Natural killer cell (primary cell): ENCODE data around the gene CIAPIN1. TPM values are rescaled to one million over a fixed set of nuclear protein-coding genes. Genes with fewer than 3 reads are reported as not detected.

Experiments
- ATAC-seq, 3 donors: fragments of 150-1000 bp in 2 of 3; fragments of 200-7000 bp in 1 of 3; cut with Tn5 transposase; 1 replicate in 1 of 3; 2 replicates in 2 of 3; pipeline ENCODE4 v1.10.0; 2021; ENCODE audit warnings: mild to moderate bottlenecking in 2 of 3, moderate library complexity in 2 of 3
- DNase-seq, 2 donors: peaks; one replicate each; pipeline versions ENCODE4 v3.0.0 to v3.0.0-alpha.2; 2013 to 2021; ENCODE audit warnings: mixed read lengths in 1 of 2
- H3K27ac ChIP-seq: one replicate; pipeline ENCODE4 v1.5.1; 2013; ENCODE audit warnings: mild to moderate bottlenecking, low read length
- H3K27me3 ChIP-seq: one replicate; pipeline ENCODE4 v1.6.1; 2013; ENCODE audit warnings: low read length; ENCODE audit not compliant: control insufficient read depth, insufficient read depth
- H3K36me3 ChIP-seq: one replicate; pipeline ENCODE4 v1.6.1; 2013; ENCODE audit warnings: low read length; ENCODE audit not compliant: control insufficient read depth, insufficient read depth
- H3K4me1 ChIP-seq: one replicate; pipeline ENCODE4 v1.6.1; 2013; ENCODE audit warnings: low read length; ENCODE audit not compliant: control insufficient read depth, insufficient read depth
- H3K4me3 ChIP-seq: one replicate; pipeline ENCODE4 v1.5.1; 2013; ENCODE audit warnings: low read length
- H3K9me3 ChIP-seq: one replicate; pipeline ENCODE4 v1.6.1; 2013; ENCODE audit warnings: low read length; ENCODE audit not compliant: control insufficient read depth, insufficient read depth
- H3K27ac Mint-ChIP-seq, 2 donors: one replicate each; pipeline ENCODE4 v1.8.0; 2022; ENCODE audit warnings: mild to moderate bottlenecking in 2 of 2, mixed read lengths in 2 of 2, moderate library complexity in 1 of 2
- H3K27me3 Mint-ChIP-seq, 2 donors: one replicate each; pipeline ENCODE4 v1.8.0; 2022; ENCODE audit warnings: low read depth in 2 of 2, mixed read lengths in 2 of 2
- H3K36me3 Mint-ChIP-seq: one replicate; pipeline ENCODE4 v1.8.0; 2022; ENCODE audit warnings: mixed read lengths
- H3K4me1 Mint-ChIP-seq, 2 donors: one replicate each; pipeline ENCODE4 v1.8.0; 2022; ENCODE audit warnings: mixed read lengths in 2 of 2
- H3K4me3 Mint-ChIP-seq: one replicate; pipeline ENCODE4 v1.8.0; 2022; ENCODE audit warnings: mild to moderate bottlenecking, moderate library complexity, mixed read lengths
- H3K9me3 Mint-ChIP-seq, 2 donors: one replicate each; pipeline ENCODE4 v1.8.0; 2022; ENCODE audit warnings: mixed read lengths in 2 of 2
- WGBS: methylation state at CpG from one replicate; pipeline ENCODE4 v1.1.7; 2013; ENCODE audit warnings: missing lambda C conversion rate; ENCODE audit not compliant: insufficient coverage; 5-methylcytosine and 5-hydroxymethylcytosine counted together
- intact Hi-C: fragments of 100-400 bp; cut with micrococcal nuclease; formaldehyde crosslinking; loops from one replicate; pipeline ENCODE4 v1.14.2; 2022
- total RNA-seq, 4 donors: library from RNA; stranded (reverse); fragments of 120-200 nt in 1 of 4; gene quantifications; one replicate each; pipeline versions ENCODE4 v1.2.3 to v1.2.4, GENCODE V29; 2013 to 2022
- TF ChIP-seq, protein P1 (sequence below): fragments of 200-600 bp; IDR thresholded peaks from one replicate; pipeline ENCODE4 v1.8.0; 2022; ENCODE audit warnings: antibody characterized with exemption

CIAPIN1 gene
- total RNA-seq, 3 donors from 2014 or later (not counting 1 experiment from before 2014, with no cell fraction given), result 41.1 to 48.8 (median 42.9) TPM

- Histone ChIP-seq H3K36me3 (no peaks in the 10 kb centered on the region), H3K4me1 (peaks cover 25% of the 10 kb centered on the region), H3K27me3 (no peaks in the 10 kb centered on the region), H3K27ac (no peak overlapping the region), H3K9me3 (no peaks in the 10 kb centered on the region), H3K4me3 (no peak overlapping the region)
- Mint-ChIP-seq H3K27me3 (peaks cover 0 to 7% of the 10 kb centered on the region in 2 donors), H3K27ac (peak overlapping the region in 1 of 2 donors; percentile 42), H3K9me3 (no peaks in the 10 kb centered on the region), H3K4me1 (peaks cover 11 to 18% of the 10 kb centered on the region in 2 donors), H3K36me3 (no peaks in the 10 kb centered on the region), H3K4me3 (no peak overlapping the region)
- TF ChIP-seq, protein P1, sequence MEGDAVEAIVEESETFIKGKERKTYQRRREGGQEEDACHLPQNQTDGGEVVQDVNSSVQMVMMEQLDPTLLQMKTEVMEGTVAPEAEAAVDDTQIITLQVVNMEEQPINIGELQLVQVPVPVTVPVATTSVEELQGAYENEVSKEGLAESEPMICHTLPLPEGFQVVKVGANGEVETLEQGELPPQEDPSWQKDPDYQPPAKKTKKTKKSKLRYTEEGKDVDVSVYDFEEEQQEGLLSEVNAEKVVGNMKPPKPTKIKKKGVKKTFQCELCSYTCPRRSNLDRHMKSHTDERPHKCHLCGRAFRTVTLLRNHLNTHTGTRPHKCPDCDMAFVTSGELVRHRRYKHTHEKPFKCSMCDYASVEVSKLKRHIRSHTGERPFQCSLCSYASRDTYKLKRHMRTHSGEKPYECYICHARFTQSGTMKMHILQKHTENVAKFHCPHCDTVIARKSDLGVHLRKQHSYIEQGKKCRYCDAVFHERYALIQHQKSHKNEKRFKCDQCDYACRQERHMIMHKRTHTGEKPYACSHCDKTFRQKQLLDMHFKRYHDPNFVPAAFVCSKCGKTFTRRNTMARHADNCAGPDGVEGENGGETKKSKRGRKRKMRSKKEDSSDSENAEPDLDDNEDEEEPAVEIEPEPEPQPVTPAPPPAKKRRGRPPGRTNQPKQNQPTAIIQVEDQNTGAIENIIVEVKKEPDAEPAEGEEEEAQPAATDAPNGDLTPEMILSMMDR, result no peak
- no peak for ATAC-seq
- no peak for DNase-seq
- WGBS, result 91% methylated on average over 9 of the region's 9 CpGs
- intact Hi-C loops, result no loop called here
Measured at GRCh38 chr16:57412584-57412983, 34.6 kb downstream of the CIAPIN1 start.

DNA sequence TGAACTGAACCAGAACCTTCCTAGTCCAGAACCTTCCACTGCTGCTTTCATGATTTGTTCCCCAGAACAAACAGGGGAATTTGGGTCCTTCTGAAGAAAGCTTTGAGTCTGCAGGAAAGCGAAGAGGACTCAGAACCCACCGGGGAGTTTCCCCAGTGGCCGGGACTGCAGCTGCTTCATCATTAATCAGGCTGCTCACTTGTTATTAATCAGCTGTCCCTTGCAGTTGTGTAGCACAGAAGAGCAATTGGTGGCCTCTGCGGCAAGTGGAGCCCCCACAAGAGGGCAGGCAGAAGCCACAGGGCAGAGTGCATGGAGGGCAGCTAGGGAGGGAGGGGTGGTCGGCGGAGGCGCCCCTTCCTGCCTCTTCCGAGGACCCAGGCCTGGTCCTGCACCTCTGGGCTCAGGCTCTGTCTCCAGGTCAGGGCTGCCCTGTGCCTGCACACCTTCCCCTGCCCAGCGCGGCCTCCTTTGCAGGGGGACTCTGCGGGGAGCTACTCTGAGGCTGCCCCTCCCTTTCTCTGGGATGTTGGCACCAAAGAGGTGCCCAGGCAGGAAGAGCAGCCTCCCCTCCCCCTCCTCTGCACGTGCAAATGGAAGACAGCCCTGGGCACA is 35.7 kb downstream of the CIAPIN1 start:
- ATAC-seq (no peak), DNase-seq (no peak)
- TF ChIP-seq, protein P1, result no peak
- Histone ChIP-seq H3K4me1 (peaks cover 18% of the 10 kb centered on the region), H3K9me3 (no peaks in the 10 kb centered on the region), H3K27ac (no peak overlapping the region), H3K4me3 (no peak overlapping the region), H3K27me3 (no peaks in the 10 kb centered on the region), H3K36me3 (no peaks in the 10 kb centered on the region)
- Mint-ChIP-seq H3K27ac (no peak overlapping the region), H3K27me3 (peaks cover 0 to 7% of the 10 kb centered on the region in 2 donors), H3K36me3 (no peaks in the 10 kb centered on the region), H3K4me3 (no peak overlapping the region), H3K4me1 (peaks cover 1 to 8% of the 10 kb centered on the region in 2 donors), H3K9me3 (no peaks in the 10 kb centered on the region)
- intact Hi-C loops, result no loop called here
- WGBS, result 75% methylated on average over 12 of the region's 12 CpGs

GRCh38 chr16:57409870-57410587 is 37.2 kb downstream of the CIAPIN1 start:
- H3K27me3 Mint-ChIP-seq, result peaks cover 0 to 12% of the 10 kb centered on the region in 2 donors
- 89% methylated on average over 14 of the region's 14 CpGs for WGBS
- Histone ChIP-seq H3K9me3 (no peaks in the 10 kb centered on the region), H3K36me3 (no peaks in the 10 kb centered on the region), H3K4me3 (no peak overlapping the region), H3K27ac (no peak overlapping the region), H3K4me1 (peaks cover 14% of the 10 kb centered on the region), H3K27me3 (no peaks in the 10 kb centered on the region)
- H3K4me3 Mint-ChIP-seq, result no peak overlapping the region
- DNase-seq, result no peak
- no peaks in the 10 kb centered on the region for H3K36me3 Mint-ChIP-seq
- no peaks in the 10 kb centered on the region for H3K4me1 Mint-ChIP-seq
- H3K9me3 Mint-ChIP-seq, result no peaks in the 10 kb centered on the region
- no peak overlapping the region for H3K27ac Mint-ChIP-seq
- no peak for ATAC-seq
- intact Hi-C loops, result no loop called here
- TF ChIP-seq, protein P1, result no peak
